Keratinocyte (primary cell): ENCODE data around the gene FGF18. TPM values are rescaled to one million over a fixed set of nuclear protein-coding genes. Genes with fewer than 3 reads are reported as not detected.
"Not testable (repeated sequence)": the region's sequence is repeated elsewhere in the genome, so short reads cannot be mapped to it uniquely, and the experiment has no call there.

Experiments
- DNase-seq: peaks from one replicate; pipeline ENCODE4 v3.0.0-alpha.2; 2011; ENCODE audit warnings: low read depth, missing footprints, low spot score
- FAIRE-seq: peaks from 2 replicates; lab custom pipeline; 2011; peaks lifted over from hg19 to GRCh38; lab: Jason Lieb, UNC
- H2AFZ ChIP-seq: 2 replicates; pipeline ENCODE4 v1.6.0; 2012; ENCODE audit warnings: low read length, control low read depth, inconsistent platforms; ENCODE audit not compliant: control insufficient read depth
- H3K27ac ChIP-seq: 2 replicates; pipeline ENCODE4 v1.5.1; 2011; ENCODE audit warnings: low read length; ENCODE audit not compliant: control insufficient read depth, insufficient read depth
- H3K27me3 ChIP-seq: 3 replicates; pipeline ENCODE4 v1.6.0; 2011; ENCODE audit warnings: low read length; ENCODE audit not compliant: control insufficient read depth, insufficient read depth; ENCODE audit errors: extremely low read depth
- H3K36me3 ChIP-seq, 2 experiments: 2 replicates in 1 of 2; 3 replicates in 1 of 2; pipeline ENCODE4 v1.5.1; 2011; ENCODE audit warnings: low read length in 2 of 2, mild to moderate bottlenecking in 1 of 2; ENCODE audit not compliant: control insufficient read depth in 2 of 2, insufficient read depth in 2 of 2; ENCODE audit errors: extremely low read depth in 1 of 2
- H3K4me1 ChIP-seq: 3 replicates; pipeline ENCODE4 v1.5.1; 2011; ENCODE audit warnings: low read length; ENCODE audit not compliant: control insufficient read depth, insufficient read depth; ENCODE audit errors: extremely low read depth
- H3K4me2 ChIP-seq: 3 replicates; pipeline ENCODE4 v1.6.0; 2011; ENCODE audit warnings: low read depth, low read length; ENCODE audit not compliant: control insufficient read depth, insufficient read depth; ENCODE audit errors: extremely low read depth
- H3K4me3 ChIP-seq, 3 experiments: fragments of 200-600 bp in 1 of 3; sonication (generic) in 1 of 3; 2 replicates in 2 of 3; 3 replicates in 1 of 3; pipeline ENCODE4 v1.5.1; 2011 to 2016; ENCODE audit warnings: low read length in 3 of 3, mild to moderate bottlenecking in 3 of 3, control low read depth in 2 of 3, inconsistent platforms in 1 of 3, low read depth in 1 of 3, mixed read lengths in 1 of 3, mixed run types in 1 of 3, moderate library complexity in 1 of 3; ENCODE audit not compliant: control insufficient read depth in 2 of 3, insufficient read depth in 2 of 3; ENCODE audit errors: extremely low read depth in 1 of 3
- H3K79me2 ChIP-seq: 2 replicates; pipeline ENCODE4 v1.6.0; 2012; ENCODE audit warnings: low read length; ENCODE audit not compliant: control insufficient read depth, insufficient read depth
- H3K9ac ChIP-seq: 3 replicates; pipeline ENCODE4 v1.6.0; 2011; ENCODE audit warnings: low read length; ENCODE audit not compliant: control insufficient read depth, insufficient read depth; ENCODE audit errors: extremely low read depth
- H3K9me1 ChIP-seq: 3 replicates; pipeline ENCODE4 v1.6.0; 2011; ENCODE audit warnings: low read length; ENCODE audit not compliant: control insufficient read depth, insufficient read depth; ENCODE audit errors: extremely low read depth
- H3K9me3 ChIP-seq: 2 replicates; pipeline ENCODE4 v1.5.1; 2012; ENCODE audit warnings: low read depth, low read length; ENCODE audit not compliant: control insufficient read depth
- H4K20me1 ChIP-seq: 3 replicates; pipeline ENCODE4 v1.6.0; 2011; ENCODE audit warnings: low read length; ENCODE audit not compliant: control insufficient read depth, insufficient read depth; ENCODE audit errors: extremely low read depth
- EZH2 ChIP-seq: IDR thresholded peaks from one replicate; pipeline ENCODE4 v1.6.1; 2012; ENCODE audit warnings: inconsistent platforms, mild to moderate bottlenecking, low read length, moderate library complexity
- dilution Hi-C: fragments of 300-500 bp; cut with MboI; formaldehyde crosslinking; loops from one replicate; pipeline ENCODE4 v1.7.0; 2020; ENCODE audit warnings: low sequenced_read_pairs; ENCODE audit not compliant: extremely low pct_ligation_motif_present
- polyA plus RNA-seq, 5 experiments: library from polyadenylated mRNA; depleted of rRNA in 3 of 5; stranded (reverse) in 3 of 5; stranded (forward) in 1 of 5; unstranded in 1 of 5; fragments of >200 nt; gene quantifications; 1 replicate in 1 of 5; 2 replicates in 3 of 5; 3 replicates in 1 of 5; pipeline versions ENCODE4 v1.2.1 to v1.2.3, GENCODE V29; 2011 to 2012; ENCODE audit warnings: missing spikeins in 2 of 5, low read depth in 1 of 5, low replicate concordance in 1 of 5
- TF ChIP-seq, protein P1 (sequence below), 3 experiments: IDR thresholded peaks in 1 of 3; conservative IDR thresholded peaks in 1 of 3; optimal IDR thresholded peaks in 1 of 3; 2 replicates in 2 of 3; 3 replicates in 1 of 3; pipeline versions ENCODE3 to v1.5.1; 2011; ENCODE audit warnings: low read length in 3 of 3, mild to moderate bottlenecking in 3 of 3, moderate library complexity in 2 of 3, control low read depth in 1 of 3, inconsistent platforms in 1 of 3; ENCODE audit not compliant: insufficient read depth in 2 of 3; ENCODE audit errors: extremely low read depth in 1 of 3

Gene FGF18
- polyA plus RNA-seq, 1 donor (not counting 4 experiments of a cell fraction or from before 2014, with no cell fraction given) = 0.05 TPM

DNA sequence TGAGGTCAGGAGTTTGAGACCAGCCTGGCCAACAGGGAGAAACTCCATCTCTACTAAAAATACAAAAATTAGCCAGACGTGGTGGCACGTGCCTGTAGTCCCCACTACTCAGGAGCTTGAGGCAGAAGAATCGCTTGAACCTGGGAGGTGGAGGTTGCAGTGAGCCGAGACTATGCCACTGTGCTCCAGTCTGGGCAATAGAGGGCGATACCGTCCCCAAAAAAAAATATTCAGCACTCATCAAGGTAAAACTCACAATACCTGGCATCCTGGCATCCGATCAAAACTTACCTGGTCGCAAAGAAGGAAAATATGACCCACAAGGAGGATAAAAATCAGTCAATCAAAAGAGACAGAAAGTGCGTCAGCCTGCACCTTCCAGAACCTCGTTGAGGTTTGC lies 48.6 kb upstream of the FGF18 start:
- H3K4me2 ChIP-seq, H2AFZ ChIP-seq, FAIRE-seq: not testable (repeated sequence)

DNA sequence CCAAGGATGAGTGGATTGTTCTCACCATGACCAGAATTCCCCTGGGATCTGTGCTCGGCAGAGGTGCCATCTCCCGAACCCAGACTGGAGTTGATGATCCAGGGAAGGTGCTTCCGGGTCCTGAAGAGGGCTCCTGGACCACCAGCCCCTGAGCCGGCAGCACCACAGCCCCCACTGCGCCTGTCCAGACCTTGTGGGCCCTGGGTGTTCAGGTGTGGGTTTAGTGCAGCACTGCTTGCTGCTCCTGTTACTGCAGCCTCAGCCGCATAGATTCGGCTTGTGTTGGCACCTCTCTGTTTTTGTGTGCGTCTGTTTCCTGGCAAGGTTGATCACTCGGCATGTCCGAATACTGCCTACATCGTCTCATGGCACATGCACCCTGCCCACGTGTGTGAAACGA lies 48.1 kb upstream of the FGF18 start:
- no peak for TF ChIP-seq EZH2
- H3K4me2 ChIP-seq = no peak overlapping the region
- H3K9me3 ChIP-seq = no peaks in the 10 kb centered on the region
- no peaks in the 10 kb centered on the region for H3K27me3 ChIP-seq
- no peaks in the 10 kb centered on the region for H3K79me2 ChIP-seq
- DNase-seq (no peak), FAIRE-seq (no peak)
- no peak overlapping the region for H3K27ac ChIP-seq
- H3K36me3 ChIP-seq = no peaks in the 10 kb centered on the region
- H2AFZ ChIP-seq = no peak overlapping the region
- H3K4me3 ChIP-seq = no peak overlapping the region
- no peaks in the 10 kb centered on the region for H3K4me1 ChIP-seq
- no peak overlapping the region for H3K9ac ChIP-seq
- no peaks in the 10 kb centered on the region for H3K9me1 ChIP-seq
- H4K20me1 ChIP-seq = no peaks in the 10 kb centered on the region
- dilution Hi-C loops = no loop called here

More for the DNA sequence above, 48.6 kb upstream of the FGF18 start:
- H3K27ac ChIP-seq, H3K9me3 ChIP-seq, H3K4me1 ChIP-seq, dilution Hi-C loops, H3K4me3 ChIP-seq, H3K27me3 ChIP-seq, H3K36me3 ChIP-seq, H3K79me2 ChIP-seq, H4K20me1 ChIP-seq, H3K9ac ChIP-seq, H3K9me1 ChIP-seq, DNase-seq: not testable (repeated sequence)
- TF ChIP-seq, protein P1, sequence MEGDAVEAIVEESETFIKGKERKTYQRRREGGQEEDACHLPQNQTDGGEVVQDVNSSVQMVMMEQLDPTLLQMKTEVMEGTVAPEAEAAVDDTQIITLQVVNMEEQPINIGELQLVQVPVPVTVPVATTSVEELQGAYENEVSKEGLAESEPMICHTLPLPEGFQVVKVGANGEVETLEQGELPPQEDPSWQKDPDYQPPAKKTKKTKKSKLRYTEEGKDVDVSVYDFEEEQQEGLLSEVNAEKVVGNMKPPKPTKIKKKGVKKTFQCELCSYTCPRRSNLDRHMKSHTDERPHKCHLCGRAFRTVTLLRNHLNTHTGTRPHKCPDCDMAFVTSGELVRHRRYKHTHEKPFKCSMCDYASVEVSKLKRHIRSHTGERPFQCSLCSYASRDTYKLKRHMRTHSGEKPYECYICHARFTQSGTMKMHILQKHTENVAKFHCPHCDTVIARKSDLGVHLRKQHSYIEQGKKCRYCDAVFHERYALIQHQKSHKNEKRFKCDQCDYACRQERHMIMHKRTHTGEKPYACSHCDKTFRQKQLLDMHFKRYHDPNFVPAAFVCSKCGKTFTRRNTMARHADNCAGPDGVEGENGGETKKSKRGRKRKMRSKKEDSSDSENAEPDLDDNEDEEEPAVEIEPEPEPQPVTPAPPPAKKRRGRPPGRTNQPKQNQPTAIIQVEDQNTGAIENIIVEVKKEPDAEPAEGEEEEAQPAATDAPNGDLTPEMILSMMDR (optimal IDR thresholded peaks at IDR 0.05 in 1 of 3, IDR thresholded peaks at IDR 0.05 in 1 of 3, conservative IDR thresholded peaks at IDR 0.05 in 1 of 3; ENCODE audit: extremely low read depth in 1 of 3, insufficient read depth in 2 of 3, low read length in 3 of 3) = peak in 2 of 3 experiments; percentile 19 to 38

DNA sequence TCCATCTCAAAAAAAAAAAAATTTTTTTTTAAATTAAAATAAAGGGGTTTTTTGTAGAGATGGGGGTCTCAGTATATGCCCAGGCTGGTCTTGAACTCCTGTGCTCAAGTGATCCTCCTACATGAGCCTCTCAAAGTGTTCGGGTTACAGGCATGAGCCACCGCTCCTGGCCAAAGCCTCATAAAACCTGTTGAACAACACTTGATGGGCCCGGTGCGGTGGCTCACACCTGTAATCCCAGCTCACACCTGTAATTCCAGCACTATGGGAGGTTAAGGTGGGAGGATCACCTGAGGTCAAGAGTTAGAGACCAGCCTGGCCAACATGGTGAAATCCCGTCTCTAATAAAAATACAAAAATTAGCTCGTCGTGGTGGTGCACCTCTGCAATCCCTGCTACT lies 39.5 kb upstream of the FGF18 start:
- no peaks in the 10 kb centered on the region for H4K20me1 ChIP-seq
- H3K9ac ChIP-seq = no peak overlapping the region
- H2AFZ ChIP-seq = no peak overlapping the region
- no peak overlapping the region for H3K4me3 ChIP-seq
- H3K9me1 ChIP-seq = no peaks in the 10 kb centered on the region
- DNase-seq (no peak), FAIRE-seq (no peak)
- TF ChIP-seq EZH2 = no peak
- TF ChIP-seq, protein P1 (optimal IDR thresholded peaks at IDR 0.05 in 1 of 3, IDR thresholded peaks at IDR 0.05 in 1 of 3, conservative IDR thresholded peaks at IDR 0.05 in 1 of 3; ENCODE audit: extremely low read depth in 1 of 3, insufficient read depth in 2 of 3, low read length in 3 of 3) = no peak
- H3K27ac ChIP-seq = no peak overlapping the region
- H3K36me3 ChIP-seq = no peaks in the 10 kb centered on the region
- dilution Hi-C loops = no loop called here
- no peak overlapping the region for H3K4me2 ChIP-seq
- no peaks in the 10 kb centered on the region for H3K27me3 ChIP-seq
- no peaks in the 10 kb centered on the region for H3K79me2 ChIP-seq
- H3K9me3 ChIP-seq = no peaks in the 10 kb centered on the region
- H3K4me1 ChIP-seq = no peaks in the 10 kb centered on the region

DNA sequence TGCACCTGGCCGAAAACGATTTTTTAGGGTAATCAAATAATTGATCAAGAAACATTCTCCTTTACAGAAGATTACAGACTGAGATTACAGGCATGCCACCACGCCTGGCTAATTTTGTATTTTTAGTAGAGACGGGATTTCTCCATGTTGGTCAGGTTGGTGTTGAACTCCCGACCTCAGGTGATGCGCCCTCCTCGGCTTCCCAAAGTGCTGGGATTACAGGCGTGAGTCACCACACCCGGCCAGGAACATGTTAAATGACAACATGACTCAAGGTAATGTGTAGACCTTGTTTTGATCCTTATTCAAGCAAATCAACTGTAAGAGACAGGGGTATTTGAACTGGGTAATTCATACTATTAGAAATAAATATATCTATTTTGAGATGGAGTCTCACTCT lies 35.0 kb upstream of the FGF18 start:
- not testable (repeated sequence) for DNase-seq, H3K27me3 ChIP-seq

More for the DNA sequence above, 35.0 kb upstream of the FGF18 start:
- H4K20me1 ChIP-seq, H3K27ac ChIP-seq, H3K9me3 ChIP-seq, H3K9ac ChIP-seq, dilution Hi-C loops, H2AFZ ChIP-seq, H3K4me3 ChIP-seq, H3K9me1 ChIP-seq, FAIRE-seq, H3K4me1 ChIP-seq, H3K4me2 ChIP-seq, H3K36me3 ChIP-seq: not testable (repeated sequence)
- peaks cover 17% of the 10 kb centered on the region for H3K79me2 ChIP-seq
